ENCODE results near the gene ITPKC.

The ITPKC gene

GRCh38 chr19:40740747-40741146 is 23.8 kb downstream of the ITPKC start:
- no peak overlapping the region for H3K4me3 ChIP-seq (ENCODE audit: low read depth, low read length)
- no peak for DNase-seq (ENCODE audit: low read depth)
- TF ChIP-seq POLR2A (IDR thresholded peaks at IDR 0.05; ENCODE audit: extremely low read depth, insufficient read length) = no peak
- no peak for TF ChIP-seq MAX (IDR thresholded peaks at IDR 0.05; ENCODE audit: low read depth, low read length)
- TF ChIP-seq MYC (IDR thresholded peaks at IDR 0.05; ENCODE audit: low read depth, low read length) = no peak
- TF ChIP-seq CTCF (IDR thresholded peaks at IDR 0.05; ENCODE audit: low read depth, low read length) = no peak

GRCh38 chr19:40741527-40742390 is 24.8 kb downstream of the ITPKC start:
- H3K4me3 ChIP-seq (ENCODE audit: low read depth, low read length) = no peak overlapping the region
- DNase-seq (ENCODE audit: low read depth) = peak; percentile 48
- TF ChIP-seq CTCF (IDR thresholded peaks at IDR 0.05; ENCODE audit: low read depth, low read length) (no peak), MAX (IDR thresholded peaks at IDR 0.05; ENCODE audit: low read depth, low read length) (no peak), POLR2A (IDR thresholded peaks at IDR 0.05; ENCODE audit: extremely low read depth, insufficient read length) (no peak), MYC (IDR thresholded peaks at IDR 0.05; ENCODE audit: low read depth, low read length) (no peak)

GRCh38 chr19:40742477-40742876 is 25.6 kb downstream of the ITPKC start:
- no peak overlapping the region for H3K4me3 ChIP-seq (ENCODE audit: low read depth, low read length)
- no peak for TF ChIP-seq MYC (IDR thresholded peaks at IDR 0.05; ENCODE audit: low read depth, low read length)
- TF ChIP-seq POLR2A (IDR thresholded peaks at IDR 0.05; ENCODE audit: extremely low read depth, insufficient read length) = no peak
- TF ChIP-seq MAX (IDR thresholded peaks at IDR 0.05; ENCODE audit: low read depth, low read length) = no peak
- TF ChIP-seq CTCF (IDR thresholded peaks at IDR 0.05; ENCODE audit: low read depth, low read length) = no peak
- DNase-seq (ENCODE audit: low read depth) = no peak

- TF ChIP-seq POLR2A (IDR thresholded peaks at IDR 0.05; ENCODE audit: extremely low read depth, insufficient read length) (no peak), MYC (IDR thresholded peaks at IDR 0.05; ENCODE audit: low read depth, low read length) (no peak), MAX (IDR thresholded peaks at IDR 0.05; ENCODE audit: low read depth, low read length) (no peak), CTCF (IDR thresholded peaks at IDR 0.05; ENCODE audit: low read depth, low read length) (no peak)
- DNase-seq (ENCODE audit: low read depth) = no peak
- H3K4me3 ChIP-seq (ENCODE audit: low read depth, low read length) = no peak overlapping the region
These were observed 26.0 kb downstream of the ITPKC start for GRCh38 chr19:40742886-40743285.

GRCh38 chr19:40743926-40744325 is 27.0 kb downstream of the ITPKC start:
- no peak overlapping the region for H3K4me3 ChIP-seq (ENCODE audit: low read depth, low read length)
- DNase-seq (ENCODE audit: low read depth) = no peak
- TF ChIP-seq MAX (IDR thresholded peaks at IDR 0.05; ENCODE audit: low read depth, low read length) = no peak
- TF ChIP-seq POLR2A (IDR thresholded peaks at IDR 0.05; ENCODE audit: extremely low read depth, insufficient read length) = no peak
- TF ChIP-seq CTCF (IDR thresholded peaks at IDR 0.05; ENCODE audit: low read depth, low read length) = no peak
- no peak for TF ChIP-seq MYC (IDR thresholded peaks at IDR 0.05; ENCODE audit: low read depth, low read length)
